ENCODE results near the gene ANKS1A.
"Not testable (repeated sequence)": the region's sequence is repeated elsewhere in the genome, so short reads cannot be mapped to it uniquely, and the experiment has no call there.

Gene ANKS1A

DNA sequence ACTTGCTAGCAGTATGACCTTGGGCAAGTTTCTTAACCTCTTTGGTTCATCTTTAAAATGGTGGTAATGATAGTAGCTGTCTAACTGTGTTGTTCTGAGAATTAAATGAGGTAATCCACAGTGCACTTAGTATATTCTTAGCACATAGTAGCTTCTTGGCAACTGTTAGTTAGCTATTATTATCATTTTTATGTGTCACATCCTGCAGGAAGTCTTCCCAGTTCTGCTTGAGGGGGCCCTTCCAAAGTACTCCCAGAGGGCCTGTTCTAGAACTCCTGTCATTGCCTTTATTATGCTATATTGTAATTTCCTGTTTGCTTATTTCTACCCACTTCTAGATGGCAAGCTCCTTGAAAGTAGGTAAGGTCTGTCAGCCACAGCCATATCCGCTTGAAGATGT, 30.6 kb downstream of the ANKS1A start:
- peaks cover 55% of the 10 kb centered on the region for H3K27me3 Mint-ChIP-seq
- CTCF ChIA-PET: interaction anchor here (0.8 kb wide), 1 partner anchor 321 kb away, joined by 3 read pairs; no protein-coding TSS in a partner anchor
- H3K4me1 Mint-ChIP-seq: no peaks in the 10 kb centered on the region
- no peak overlapping the region for H3K27ac Mint-ChIP-seq
- H3K4me3 Mint-ChIP-seq: no peak overlapping the region
- H3K36me3 Mint-ChIP-seq: peaks cover 5% of the 10 kb centered on the region
- H3K9me3 Mint-ChIP-seq: no peaks in the 10 kb centered on the region
- no peak for DNase-seq

- no peaks in the 10 kb centered on the region for H3K9me3 Mint-ChIP-seq
- H3K27ac Mint-ChIP-seq: no peak overlapping the region
- no peak for DNase-seq
- H3K4me1 Mint-ChIP-seq: no peaks in the 10 kb centered on the region
- H3K36me3 Mint-ChIP-seq: peaks cover 5% of the 10 kb centered on the region
- peaks cover 51% of the 10 kb centered on the region for H3K27me3 Mint-ChIP-seq
- no peak overlapping the region for H3K4me3 Mint-ChIP-seq
- CTCF ChIA-PET: no interaction called here
Observed at GRCh38 chr6:34920097-34920496, 31.0 kb downstream of the ANKS1A start.

DNA sequence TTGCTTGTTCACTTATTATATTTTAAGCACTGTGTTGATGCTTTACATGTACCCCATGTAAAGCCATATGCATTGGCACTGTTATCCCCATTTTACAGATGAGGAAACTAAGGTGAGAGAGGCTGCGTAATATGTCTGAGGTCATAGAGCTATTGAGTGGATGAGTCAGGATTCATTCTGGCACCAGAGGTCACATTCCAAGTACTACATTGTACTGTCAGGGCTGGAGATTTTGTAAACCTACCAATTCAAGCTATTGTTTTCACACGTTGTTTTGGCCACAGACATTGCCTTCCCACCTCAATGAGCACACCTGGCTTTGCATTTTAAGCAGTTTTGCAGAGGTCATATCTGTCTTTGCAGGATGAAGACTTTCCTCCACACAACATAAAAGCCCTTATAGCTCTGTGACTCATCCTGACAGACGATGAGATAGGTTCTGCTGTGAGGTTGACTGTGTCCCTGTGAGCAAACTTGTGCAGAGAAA, 33.2 kb downstream of the ANKS1A start:
- Mint-ChIP-seq H3K27ac (no peak overlapping the region), H3K27me3 (peaks cover 46% of the 10 kb centered on the region), H3K4me3 (no peak overlapping the region), H3K9me3 (no peaks in the 10 kb centered on the region), H3K4me1 (no peaks in the 10 kb centered on the region), H3K36me3 (peaks cover 5% of the 10 kb centered on the region)
- CTCF ChIA-PET: no interaction called here
- no peak for DNase-seq

DNA sequence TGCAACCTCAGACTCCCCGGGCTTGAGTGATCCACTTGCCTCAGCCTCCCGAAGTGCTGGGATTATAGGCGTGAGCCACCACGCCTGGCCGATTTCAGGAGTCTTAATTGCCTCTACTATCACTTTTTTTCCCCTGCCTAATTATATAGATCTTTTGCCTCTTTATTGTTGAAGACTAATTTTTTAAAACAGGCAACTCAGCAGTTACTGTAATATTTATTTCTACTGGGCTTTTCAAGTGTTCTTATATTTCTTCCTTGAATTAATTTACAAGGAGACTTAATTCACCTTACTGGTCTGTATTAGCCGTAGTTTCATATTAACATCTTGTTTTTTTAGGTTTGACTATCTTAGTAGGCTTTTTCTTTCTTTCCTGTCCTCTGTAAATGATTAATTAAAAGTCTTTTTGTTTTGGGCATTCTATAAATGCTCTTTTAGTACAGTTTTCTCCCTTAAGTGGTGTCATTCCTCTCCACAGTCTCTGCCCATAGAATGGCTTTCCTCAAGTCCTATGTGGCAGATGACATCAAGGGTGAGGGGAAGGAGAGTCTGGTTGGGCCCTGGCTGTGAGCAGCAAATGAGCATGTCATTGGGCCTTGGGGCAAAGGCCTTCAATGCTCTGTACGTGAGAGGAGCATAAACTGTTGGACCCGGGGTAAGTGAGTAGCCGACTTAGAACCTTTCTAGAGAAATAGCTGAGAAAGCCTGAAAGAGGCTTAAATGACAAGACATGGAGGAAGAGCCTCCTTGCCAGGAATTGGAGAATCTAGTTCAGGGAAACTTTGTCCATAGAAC, 36.0 kb downstream of the ANKS1A start:
- Mint-ChIP-seq H3K36me3 (no peaks in the 10 kb centered on the region), H3K27me3 (peaks cover 46% of the 10 kb centered on the region), H3K27ac (no peak overlapping the region), H3K4me1 (no peaks in the 10 kb centered on the region), H3K9me3 (no peaks in the 10 kb centered on the region), H3K4me3 (no peak overlapping the region)
- CTCF ChIA-PET: no interaction called here
- no peak for DNase-seq

GRCh38 chr6:34926655-34927054, 37.6 kb downstream of the ANKS1A start:
- no peak overlapping the region for H3K27ac Mint-ChIP-seq
- H3K9me3 Mint-ChIP-seq: no peaks in the 10 kb centered on the region
- peaks cover 40% of the 10 kb centered on the region for H3K27me3 Mint-ChIP-seq
- CTCF ChIA-PET: no interaction called here
- H3K4me1 Mint-ChIP-seq: no peaks in the 10 kb centered on the region
- no peaks in the 10 kb centered on the region for H3K36me3 Mint-ChIP-seq
- no peak overlapping the region for H3K4me3 Mint-ChIP-seq
- DNase-seq: no peak

GRCh38 chr6:34928220-34928619, 39.2 kb downstream of the ANKS1A start:
- no peak overlapping the region for H3K27ac Mint-ChIP-seq
- peaks cover 28% of the 10 kb centered on the region for H3K27me3 Mint-ChIP-seq
- H3K4me1 Mint-ChIP-seq: no peaks in the 10 kb centered on the region
- CTCF ChIA-PET: no interaction called here
- H3K4me3 Mint-ChIP-seq: no peak overlapping the region
- no peaks in the 10 kb centered on the region for H3K9me3 Mint-ChIP-seq
- DNase-seq: no peak
- H3K36me3 Mint-ChIP-seq: no peaks in the 10 kb centered on the region

DNA sequence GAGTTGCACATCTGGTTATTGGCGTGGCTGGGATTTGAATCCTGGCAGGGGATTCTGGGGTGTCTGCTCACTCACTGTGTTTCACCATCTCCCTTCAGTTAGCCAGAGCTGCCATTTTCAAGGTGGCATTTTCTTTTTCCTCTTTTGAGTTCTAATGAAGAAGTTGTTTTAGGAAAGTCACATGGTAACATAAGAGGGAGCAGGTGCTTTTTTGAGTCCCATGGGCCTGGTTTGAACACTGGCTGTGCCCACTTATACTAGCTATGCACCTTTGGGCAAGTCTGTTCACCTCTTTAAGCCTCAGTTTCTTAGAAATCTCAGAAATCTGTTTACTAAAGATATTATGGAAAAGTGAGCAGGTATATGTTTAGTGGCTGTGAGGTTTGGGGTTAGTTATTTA, 39.6 kb downstream of the ANKS1A start:
- CTCF ChIA-PET: no interaction called here
- H3K36me3 Mint-ChIP-seq: no peaks in the 10 kb centered on the region
- peaks cover 26% of the 10 kb centered on the region for H3K27me3 Mint-ChIP-seq
- no peak overlapping the region for H3K4me3 Mint-ChIP-seq
- H3K9me3 Mint-ChIP-seq: no peaks in the 10 kb centered on the region
- no peaks in the 10 kb centered on the region for H3K4me1 Mint-ChIP-seq
- no peak overlapping the region for H3K27ac Mint-ChIP-seq
- DNase-seq: no peak

DNA sequence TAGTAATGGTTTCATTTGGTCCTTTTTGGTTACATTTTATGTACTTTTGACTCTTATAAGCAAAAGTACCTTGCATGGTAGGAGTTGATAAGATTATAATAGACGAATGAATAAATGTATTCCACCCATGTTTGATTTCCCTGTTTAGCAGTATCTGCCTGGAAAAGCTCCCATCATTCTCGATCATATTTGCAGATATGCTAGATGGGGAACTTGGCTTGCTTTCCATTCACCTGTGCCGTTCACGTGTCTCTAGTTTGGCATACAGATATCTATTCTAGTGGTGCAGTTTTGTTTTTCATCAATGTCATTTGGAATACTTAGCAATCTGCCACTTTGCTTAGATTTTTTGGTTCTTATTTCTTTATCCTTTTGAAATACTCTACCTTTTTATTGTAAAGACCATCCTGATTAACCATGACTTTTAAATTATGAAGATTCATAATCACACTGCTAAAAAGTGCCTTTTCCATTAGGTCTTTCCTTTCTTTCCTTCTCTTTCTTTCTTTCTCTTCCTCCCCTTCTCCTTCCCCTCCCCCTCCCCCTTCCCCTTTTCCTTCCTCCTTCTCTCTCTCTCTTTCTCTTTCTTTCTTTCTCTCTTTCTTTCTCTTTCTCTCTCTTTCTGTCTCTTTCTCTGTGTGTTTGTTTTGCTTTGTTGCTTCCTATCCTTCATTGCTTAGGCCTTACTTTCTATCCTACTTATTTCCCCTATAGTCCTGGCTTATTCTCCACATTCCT, 40.4 kb downstream of the ANKS1A start:
- Mint-ChIP-seq H3K27me3 (peaks cover 25% of the 10 kb centered on the region), H3K4me3 (no peak overlapping the region), H3K9me3 (no peaks in the 10 kb centered on the region), H3K4me1 (no peaks in the 10 kb centered on the region), H3K27ac (no peak overlapping the region), H3K36me3 (no peaks in the 10 kb centered on the region)
- DNase-seq: no peak
- CTCF ChIA-PET: no interaction called here

DNA sequence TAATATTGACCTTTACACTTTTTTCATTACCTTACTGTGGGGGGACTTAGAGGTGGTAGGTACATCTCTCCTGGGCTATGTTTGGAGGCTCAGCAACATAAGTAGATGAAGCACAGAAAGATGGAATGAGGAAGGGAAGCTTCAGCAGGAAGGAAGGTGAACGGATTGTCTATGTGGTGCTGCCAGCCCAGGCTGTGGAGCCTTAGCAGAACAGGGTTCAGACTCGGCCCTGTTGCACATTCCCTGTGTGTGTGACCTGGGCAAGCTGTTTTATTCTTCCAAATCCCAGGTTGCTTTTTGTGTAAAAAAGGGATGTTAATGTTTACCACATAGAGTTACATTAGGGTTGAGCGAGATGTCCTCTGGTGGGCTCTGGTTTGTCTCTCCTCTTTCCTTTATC, 41.2 kb downstream of the ANKS1A start:
- DNase-seq: no peak
- Mint-ChIP-seq H3K36me3 (no peaks in the 10 kb centered on the region), H3K27me3 (peaks cover 23% of the 10 kb centered on the region), H3K27ac (no peak overlapping the region), H3K9me3 (no peaks in the 10 kb centered on the region), H3K4me1 (no peaks in the 10 kb centered on the region), H3K4me3 (no peak overlapping the region)
- CTCF ChIA-PET: no interaction called here

DNA sequence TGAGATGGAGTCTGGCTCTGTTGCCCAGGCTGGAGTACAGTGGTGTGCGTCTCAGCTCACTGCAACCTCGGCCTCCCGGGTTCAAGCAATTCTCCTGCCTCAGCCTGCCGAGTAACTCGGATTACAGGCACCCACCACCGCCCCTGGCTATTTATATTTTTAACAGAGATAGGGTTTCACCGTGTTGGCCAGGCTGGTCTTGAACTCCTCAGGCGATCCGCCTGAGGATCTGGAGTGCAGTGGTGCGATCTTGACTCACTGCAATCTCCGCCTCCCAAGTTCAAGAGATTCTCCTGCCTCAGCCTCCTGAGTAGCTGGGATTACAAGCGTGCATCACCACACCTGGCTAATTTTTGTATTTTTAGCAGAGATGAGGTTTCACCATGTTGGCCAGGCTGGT, 43.1 kb downstream of the ANKS1A start:
- not testable (repeated sequence) for H3K36me3 Mint-ChIP-seq
- peaks cover 14% of the 10 kb centered on the region for H3K27me3 Mint-ChIP-seq

DNA sequence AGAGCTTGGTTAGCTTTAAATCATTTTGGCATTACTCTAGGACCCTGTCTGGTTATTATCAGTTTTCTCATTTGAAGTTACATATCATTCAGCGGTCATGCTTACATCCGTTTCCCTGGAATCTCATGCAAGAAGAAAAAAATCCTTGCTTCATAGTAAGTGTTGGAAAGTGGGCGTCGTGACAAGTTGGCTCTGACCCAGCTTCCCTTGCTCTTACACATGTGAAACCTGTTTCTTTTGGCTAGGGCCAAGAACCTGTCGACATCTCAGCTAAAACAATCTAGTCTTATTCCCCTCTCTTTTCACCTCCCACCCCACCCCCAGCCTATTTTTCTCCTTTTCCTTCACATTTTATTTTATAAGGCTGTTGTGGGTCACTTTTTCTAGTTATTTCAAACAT, 45.5 kb downstream of the ANKS1A start:
- no peak overlapping the region for H3K27ac Mint-ChIP-seq
- H3K9me3 Mint-ChIP-seq: no peaks in the 10 kb centered on the region
- H3K27me3 Mint-ChIP-seq: peaks cover 2% of the 10 kb centered on the region
- DNase-seq: no peak
- no peaks in the 10 kb centered on the region for H3K36me3 Mint-ChIP-seq
- no peak overlapping the region for H3K4me3 Mint-ChIP-seq
- no peaks in the 10 kb centered on the region for H3K4me1 Mint-ChIP-seq
- CTCF ChIA-PET: no interaction called here

More for the DNA sequence above, 43.1 kb downstream of the ANKS1A start:
- DNase-seq, CTCF ChIA-PET, H3K27ac Mint-ChIP-seq, H3K9me3 Mint-ChIP-seq, H3K4me3 Mint-ChIP-seq, H3K4me1 Mint-ChIP-seq: not testable (repeated sequence)

- CTCF ChIA-PET: no interaction called here
- Mint-ChIP-seq H3K27ac (no peak overlapping the region), H3K36me3 (no peaks in the 10 kb centered on the region), H3K4me1 (no peaks in the 10 kb centered on the region), H3K9me3 (no peaks in the 10 kb centered on the region), H3K27me3 (no peaks in the 10 kb centered on the region), H3K4me3 (no peak overlapping the region)
- DNase-seq: no peak
Observed at GRCh38 chr6:34938268-34938667, 49.2 kb downstream of the ANKS1A start.

DNA sequence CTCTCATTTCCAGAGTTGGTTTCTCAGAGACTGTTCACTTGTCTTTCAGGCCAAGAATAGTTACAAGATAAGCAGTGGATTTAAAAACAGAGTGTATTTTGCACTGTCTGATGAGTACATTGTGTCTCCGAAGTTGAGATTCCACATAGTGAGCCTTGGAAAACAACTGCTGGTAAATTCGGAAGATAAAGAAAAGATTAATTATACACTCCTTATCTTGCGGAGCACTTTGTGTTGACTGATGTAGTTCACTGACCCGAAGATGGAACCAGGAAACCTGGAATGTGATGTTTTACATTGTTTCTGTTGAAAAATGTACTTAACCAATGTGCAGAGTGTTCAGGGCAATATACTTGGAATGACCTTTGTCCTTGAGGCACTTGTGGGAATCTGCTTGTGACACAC, 51.0 kb downstream of the ANKS1A start:
- no peak overlapping the region for H3K27ac Mint-ChIP-seq

GRCh38 chr6:34941421-34941820, 52.4 kb downstream of the ANKS1A start:
- no peak overlapping the region for H3K4me3 Mint-ChIP-seq
- no peaks in the 10 kb centered on the region for H3K4me1 Mint-ChIP-seq
- H3K27me3 Mint-ChIP-seq: no peaks in the 10 kb centered on the region
- H3K27ac Mint-ChIP-seq: no peak overlapping the region
- H3K36me3 Mint-ChIP-seq: no peaks in the 10 kb centered on the region
- DNase-seq: no peak
- CTCF ChIA-PET: no interaction called here
- no peaks in the 10 kb centered on the region for H3K9me3 Mint-ChIP-seq

More for the DNA sequence above, 51.0 kb downstream of the ANKS1A start:
- Mint-ChIP-seq H3K36me3 (no peaks in the 10 kb centered on the region), H3K4me3 (no peak overlapping the region), H3K27me3 (no peaks in the 10 kb centered on the region), H3K9me3 (no peaks in the 10 kb centered on the region), H3K4me1 (no peaks in the 10 kb centered on the region)
- CTCF ChIA-PET: no interaction called here
- DNase-seq: no peak

DNA sequence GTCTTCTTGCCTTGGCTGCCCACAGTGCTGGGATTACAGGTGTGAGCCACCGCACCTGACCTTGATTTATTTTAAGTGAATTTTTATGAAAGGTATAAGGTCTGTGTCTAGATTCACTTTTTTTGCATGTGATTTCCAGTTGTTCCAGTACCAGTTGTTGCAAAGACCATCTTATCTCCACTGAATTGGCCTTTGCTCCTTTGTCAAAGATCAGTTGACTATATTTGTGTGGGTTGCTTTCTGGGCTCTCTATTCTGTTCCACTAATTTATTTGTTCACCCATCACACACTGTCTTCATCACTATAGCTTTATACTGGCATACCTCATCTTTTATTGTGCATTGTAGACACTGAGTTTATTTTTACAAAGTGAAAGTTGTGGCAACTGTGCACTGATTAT, 56.3 kb downstream of the ANKS1A start:
- Mint-ChIP-seq H3K27me3 (no peaks in the 10 kb centered on the region), H3K36me3 (no peaks in the 10 kb centered on the region), H3K9me3 (no peaks in the 10 kb centered on the region), H3K4me3 (no peak overlapping the region), H3K4me1 (no peaks in the 10 kb centered on the region), H3K27ac (no peak overlapping the region)
- CTCF ChIA-PET: no interaction called here
- DNase-seq: no peak
